AG04450 (cell line): ENCODE results near the gene SOWAHA. TPM values are rescaled to one million over a fixed set of nuclear protein-coding genes. Genes with fewer than 3 reads are reported as not detected.
A peak's percentile ranks its signal among the peaks of the same experiment; 100 is the strongest.

ENCODE experiments used
- CTCF ChIA-PET: fragments of 300-600, 350-600 bp; formaldehyde crosslinking; extraction: SDS; loops from one replicate; lab custom pipeline; 2022; ENCODE audit warnings: antibody characterized with exemption, inconsistent platforms; lab: Charles Lee
- POLR2A ChIA-PET: fragments of 350-600 bp; formaldehyde crosslinking; extraction: SDS; loops from one replicate; lab custom pipeline; 2021; ENCODE audit warnings: antibody characterized with exemption, inconsistent platforms; lab: Yijun Ruan, JAX
- DNase-seq: peaks from one replicate; pipeline ENCODE4 v3.0.0-alpha.2; 2011; ENCODE audit warnings: low read depth, low spot score
- H3K27ac ChIP-seq: one replicate; pipeline ENCODE4 v1.5.1; 2012; ENCODE audit warnings: low read depth, low read length, control low read depth
- H3K27me3 ChIP-seq: one replicate; pipeline ENCODE4 v1.6.0; 2012; ENCODE audit warnings: low read length; ENCODE audit not compliant: control insufficient read depth, insufficient read depth
- H3K4me3 ChIP-seq: 2 replicates; pipeline ENCODE4 v1.5.1; 2011; ENCODE audit warnings: mild to moderate bottlenecking, low read depth, low read length, control low read depth
- H3K9me3 ChIP-seq: 2 replicates; pipeline ENCODE4 v1.5.1; 2012; ENCODE audit warnings: low read length; ENCODE audit not compliant: control insufficient read depth, insufficient read depth
- polyA plus RNA-seq: library from polyadenylated mRNA; depleted of rRNA; stranded (reverse); fragments of >200 nt; gene quantifications from 2 replicates; pipeline ENCODE4 v1.2.3, GENCODE V29; 2011
- TF ChIP-seq, protein P1 (sequence below): IDR thresholded peaks from 2 replicates; pipeline ENCODE4 v1.5.1; 2011; ENCODE audit warnings: low read depth, low read length, control low read depth, inconsistent platforms

The SOWAHA gene
- polyA plus RNA-seq, 1 experiment: not detected

DNA sequence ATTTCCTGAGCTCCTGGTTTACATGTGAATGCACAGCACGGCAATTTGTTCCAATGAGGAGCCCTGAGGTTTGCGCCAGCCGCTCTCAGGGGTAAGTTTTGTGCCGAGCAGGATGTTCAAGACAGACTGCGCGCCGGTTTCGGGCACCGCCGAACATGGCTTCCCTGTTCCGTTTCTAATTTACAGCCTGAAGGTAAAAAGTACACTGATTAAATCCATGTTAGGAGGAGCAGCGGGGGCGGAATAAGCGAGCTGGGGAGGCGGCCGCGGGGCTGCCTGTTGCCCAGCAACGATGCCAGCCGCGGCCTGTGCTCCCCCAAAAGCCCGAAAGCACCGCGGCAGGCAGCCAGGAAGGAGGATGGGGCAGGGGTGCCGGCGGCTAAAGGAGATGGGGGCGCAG is 6.4 kb downstream of the SOWAHA start:
- TF ChIP-seq, protein P1, sequence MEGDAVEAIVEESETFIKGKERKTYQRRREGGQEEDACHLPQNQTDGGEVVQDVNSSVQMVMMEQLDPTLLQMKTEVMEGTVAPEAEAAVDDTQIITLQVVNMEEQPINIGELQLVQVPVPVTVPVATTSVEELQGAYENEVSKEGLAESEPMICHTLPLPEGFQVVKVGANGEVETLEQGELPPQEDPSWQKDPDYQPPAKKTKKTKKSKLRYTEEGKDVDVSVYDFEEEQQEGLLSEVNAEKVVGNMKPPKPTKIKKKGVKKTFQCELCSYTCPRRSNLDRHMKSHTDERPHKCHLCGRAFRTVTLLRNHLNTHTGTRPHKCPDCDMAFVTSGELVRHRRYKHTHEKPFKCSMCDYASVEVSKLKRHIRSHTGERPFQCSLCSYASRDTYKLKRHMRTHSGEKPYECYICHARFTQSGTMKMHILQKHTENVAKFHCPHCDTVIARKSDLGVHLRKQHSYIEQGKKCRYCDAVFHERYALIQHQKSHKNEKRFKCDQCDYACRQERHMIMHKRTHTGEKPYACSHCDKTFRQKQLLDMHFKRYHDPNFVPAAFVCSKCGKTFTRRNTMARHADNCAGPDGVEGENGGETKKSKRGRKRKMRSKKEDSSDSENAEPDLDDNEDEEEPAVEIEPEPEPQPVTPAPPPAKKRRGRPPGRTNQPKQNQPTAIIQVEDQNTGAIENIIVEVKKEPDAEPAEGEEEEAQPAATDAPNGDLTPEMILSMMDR: no peak
- POLR2A ChIA-PET: interaction anchor here (0.7 to 1.8 kb wide), 3 partner anchors 47 to 65 kb away, joined by 4 to 7 read pairs (median 4); partner anchors contain the start of genes GDF9 and UQCRQ
- CTCF ChIA-PET: interaction anchor here (0.6 to 8.2 kb wide), 59 partner anchors 9 to 1552 kb away, joined by 3 to 147 read pairs (median 6); partner anchors contain the start of genes AFF4, CCNI2, GDF9 and IL4
- Histone ChIP-seq H3K4me3 (0 out of 2 replicates have a peak overlapping the region, but pooled peaks have one; percentile 2), H3K27ac (no peak overlapping the region), H3K27me3 (no peaks in the 10 kb centered on the region), H3K9me3 (no peaks in the 10 kb centered on the region; the same call in 1 of the 2 replicates)
- DNase-seq: no peak

DNA sequence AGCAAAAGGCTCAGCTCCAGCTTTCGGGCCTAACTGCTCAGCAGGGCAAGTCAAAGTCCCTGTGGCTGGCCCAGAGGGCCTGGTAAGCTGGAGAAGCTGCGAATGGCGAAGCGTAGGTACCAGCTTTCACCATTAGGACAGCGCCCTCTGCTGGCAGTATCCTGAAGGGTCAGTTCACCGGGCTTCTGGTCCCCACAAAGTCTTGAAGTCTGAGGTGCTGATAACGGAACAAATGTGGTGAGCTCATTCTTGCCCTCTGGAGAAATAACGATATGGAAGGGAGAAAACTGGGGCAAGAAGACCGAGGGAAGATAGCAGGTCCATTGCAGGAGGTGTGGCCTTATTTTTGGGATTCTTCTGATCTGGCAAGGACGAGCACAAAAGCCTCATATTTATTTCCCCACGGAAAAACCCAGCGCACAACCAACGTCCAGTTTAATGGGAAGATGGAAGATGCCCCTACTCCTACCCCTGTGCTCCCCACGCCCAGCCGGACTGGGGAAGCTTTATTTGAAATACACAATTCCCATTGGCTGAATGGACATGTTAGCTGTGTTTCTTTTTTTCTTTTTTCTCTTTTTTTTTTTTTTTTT is 7.2 kb downstream of the SOWAHA start:
- TF ChIP-seq, protein P1: peak; percentile 95
- Histone ChIP-seq H3K27ac (peak overlapping the region; percentile 39), H3K9me3 (no peaks in the 10 kb centered on the region), H3K4me3 (no peak overlapping the region), H3K27me3 (no peaks in the 10 kb centered on the region)
- CTCF ChIA-PET: interaction anchor here (0.6 to 8.2 kb wide), 87 partner anchors 10 to 1553 kb away, joined by 3 to 147 read pairs (median 5); partner anchors contain the start of genes AFF4, CCNI2, GDF9 and IL4
- POLR2A ChIA-PET: interaction anchor here (0.7 to 1.8 kb wide), 3 partner anchors 36 to 65 kb away, joined by 4 to 7 read pairs (median 4); partner anchors contain the start of genes GDF9 and UQCRQ
- peak; percentile 85 for DNase-seq

DNA sequence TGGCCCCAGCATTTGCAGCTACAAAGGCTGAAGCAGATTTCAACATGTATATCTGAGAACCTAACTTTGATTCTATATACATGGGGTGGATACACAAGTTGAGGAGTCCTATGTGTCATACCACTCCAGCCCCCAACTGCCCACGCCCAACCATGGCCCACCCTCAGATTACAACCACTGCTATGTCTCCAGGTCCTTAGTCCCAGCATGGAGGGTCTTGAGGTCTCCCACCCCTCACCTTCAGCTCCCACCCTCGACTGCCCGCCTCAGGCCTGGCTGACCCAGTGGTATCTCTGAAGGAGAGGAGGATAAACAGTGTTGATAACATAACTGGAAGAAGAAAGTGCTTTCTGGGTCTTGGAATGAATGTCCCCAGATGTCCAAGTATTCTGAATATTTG is 8.2 kb downstream of the SOWAHA start:
- no peak for DNase-seq

DNA sequence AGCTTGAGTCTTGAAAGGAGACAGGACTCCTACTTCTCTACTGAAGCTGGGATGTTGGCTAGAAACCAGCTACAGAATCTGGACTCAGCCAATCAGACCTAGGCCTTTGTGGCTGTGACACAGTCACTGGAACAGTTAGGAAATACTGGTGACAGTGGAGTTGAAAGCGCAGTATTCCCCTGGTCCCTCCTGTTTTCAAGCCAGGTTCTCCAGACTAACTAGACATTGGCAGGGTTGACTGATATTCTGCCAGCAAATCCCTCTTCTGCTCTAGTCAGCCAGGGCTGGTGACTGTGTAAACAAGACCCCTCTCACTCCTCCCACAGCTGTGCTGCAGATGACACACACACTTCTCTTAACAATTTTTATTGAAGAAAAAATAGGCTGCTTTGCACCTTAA is 8.7 kb downstream of the SOWAHA start:
- H3K9me3 ChIP-seq: no peaks in the 10 kb centered on the region
- TF ChIP-seq, protein P1: no peak
- no peak overlapping the region for H3K4me3 ChIP-seq
- ChIA-PET POLR2A (interaction anchor here (0.7 kb wide), 1 partner anchor 1247 kb away, joined by 6 read pairs; no protein-coding TSS in a partner anchor), CTCF (interaction anchor here (0.6 to 8.2 kb wide), 8 partner anchors 14 to 434 kb away, joined by 3 to 147 read pairs (median 16); no protein-coding TSS in a partner anchor)
- no peak overlapping the region for H3K27ac ChIP-seq
- no peaks in the 10 kb centered on the region for H3K27me3 ChIP-seq
- peak; percentile 53 for DNase-seq

More for the DNA sequence above, 8.2 kb downstream of the SOWAHA start:
- CTCF ChIA-PET: interaction anchor here (0.6 to 8.2 kb wide), 23 partner anchors 9 to 434 kb away, joined by 3 to 147 read pairs (median 6); partner anchors contain the start of genes IRF1 and SHROOM1
- Histone ChIP-seq H3K27ac (no peak overlapping the region), H3K4me3 (no peak overlapping the region), H3K9me3 (no peaks in the 10 kb centered on the region), H3K27me3 (no peaks in the 10 kb centered on the region)
- POLR2A ChIA-PET: interaction anchor here (1.8 kb wide), 1 partner anchor 45 kb away, joined by 4 read pairs; the partner anchor contains the start of genes GDF9 and UQCRQ
- TF ChIP-seq, protein P1: no peak
